ENCODE measurements around the gene SCT.

The SCT gene

GRCh38 chr11:637333-637592 is 10.3 kb upstream of the SCT start:
- WGBS: 1% methylated on average over 19 of the region's 34 CpGs
- Histone ChIP-seq H2BK15ac (ENCODE audit: low read depth, poor library complexity, severe bottlenecking) (no peak overlapping the region), H3K9me3 (ENCODE audit: control insufficient read depth, low read length) (no peaks in the 10 kb centered on the region)

GRCh38 chr11:636511-637332 is 9.7 kb upstream of the SCT start, which contains the start of gene DRD4:
Gene DRD4 (plus strand): TSS chr11:637269. CDS start chr11:637305, 36 bp downstream.
- Histone ChIP-seq H3K27ac (ENCODE audit: low read length, poor library complexity, severe bottlenecking) (no peak within 1 kb of the TSS), H4K8ac (ENCODE audit: low read length) (no peak within 1 kb of the TSS), H3K14ac (ENCODE audit: low read length in 2 of 2) (peak within 1 kb of the TSS in 1 of 2 experiments; percentile 89), H3K9me3 (ENCODE audit: control insufficient read depth, low read length) (no peaks in the 10 kb centered on the region), H3K4me3 (ENCODE audit: insufficient read depth in 1 of 2, low read depth in 1 of 2, low read length in 2 of 2) (peak within 1 kb of the TSS; percentile 35 to 58), H4K91ac (ENCODE audit: low read length) (peak within 1 kb of the TSS; percentile 11), H3K4me1 (ENCODE audit: control insufficient read depth, insufficient read depth, low read depth, low read length) (peaks cover 48% of the 10 kb centered on the region), H3K4me2 (ENCODE audit: low read length, poor library complexity, severe bottlenecking) (peak within 1 kb of the TSS; percentile 81), H3K36me3 (ENCODE audit: control insufficient read depth in 1 of 2, insufficient read depth in 2 of 2, low read depth in 1 of 2, low read length in 2 of 2) (peaks cover under 1 to 24% of the 10 kb centered on the region in 2 experiments), H2BK120ac (ENCODE audit: low read depth, low read length) (no peak within 1 kb of the TSS), H3K27me3 (ENCODE audit: control insufficient read depth in 1 of 2, insufficient read depth in 1 of 2, low read length in 2 of 2) (peaks cover 14 to 28% of the 10 kb centered on the region in 2 experiments), H2AFZ (ENCODE audit: low read depth, low read length) (no peak within 1 kb of the TSS), H3K18ac (ENCODE audit: low read depth in 1 of 2, low read length in 2 of 2) (peak within 1 kb of the TSS in 1 of 2 experiments; percentile 64), H3K79me1 (replicated peaks; ENCODE audit: low read length, poor library complexity, severe bottlenecking) (peaks cover 2% of the 10 kb centered on the region), H2BK15ac (ENCODE audit: low read depth, poor library complexity, severe bottlenecking) (no peak within 1 kb of the TSS), H3K9ac (ENCODE audit: low read length) (no peak within 1 kb of the TSS), H2BK5ac (ENCODE audit: low read depth, low read length, poor library complexity, severe bottlenecking) (no peak within 1 kb of the TSS), H2AK5ac (ENCODE audit: low read length, severe bottlenecking) (no peak within 1 kb of the TSS), H3K23ac (ENCODE audit: low read length in 2 of 2) (peak within 1 kb of the TSS in 1 of 2 experiments; percentile 99), H2BK12ac (ENCODE audit: low read length in 2 of 2) (no peak within 1 kb of the TSS), H3K4ac (ENCODE audit: low read depth in 1 of 2, low read length in 2 of 2) (no peak within 1 kb of the TSS)
- 12% methylated on average over 82 of the region's 100 CpGs for WGBS
- DNase-seq: peak; percentile 52

More at GRCh38 chr11:637333-637592, 10.3 kb upstream of the SCT start:
- H3K4me3 ChIP-seq (ENCODE audit: insufficient read depth in 1 of 2, low read depth in 1 of 2, low read length in 2 of 2): peak overlapping the region; percentile 35 to 58
- no peak for DNase-seq
- H3K79me1 ChIP-seq (replicated peaks; ENCODE audit: low read length, poor library complexity, severe bottlenecking): peaks cover 2% of the 10 kb centered on the region
- H2BK120ac ChIP-seq (ENCODE audit: low read depth, low read length): no peak overlapping the region
- H3K18ac ChIP-seq (ENCODE audit: low read depth in 1 of 2, low read length in 2 of 2): peak overlapping the region in 1 of 2 experiments; percentile 64
- no peak overlapping the region for H3K9ac ChIP-seq (ENCODE audit: low read length)
- H2AK5ac ChIP-seq (ENCODE audit: low read length, severe bottlenecking): no peak overlapping the region
- no peak overlapping the region for H3K27ac ChIP-seq (ENCODE audit: low read length, poor library complexity, severe bottlenecking)
- no peak overlapping the region for H4K8ac ChIP-seq (ENCODE audit: low read length)
- H3K14ac ChIP-seq (ENCODE audit: low read length in 2 of 2): peak overlapping the region in 1 of 2 experiments; percentile 89
- peaks cover 14 to 28% of the 10 kb centered on the region in 2 experiments for H3K27me3 ChIP-seq (ENCODE audit: control insufficient read depth in 1 of 2, insufficient read depth in 1 of 2, low read length in 2 of 2)
- no peak overlapping the region for H4K91ac ChIP-seq (ENCODE audit: low read length)
- peak overlapping the region; percentile 81 for H3K4me2 ChIP-seq (ENCODE audit: low read length, poor library complexity, severe bottlenecking)
- peak overlapping the region in 1 of 2 experiments; percentile 99 for H3K23ac ChIP-seq (ENCODE audit: low read length in 2 of 2)
- peaks cover 6 to 30% of the 10 kb centered on the region in 2 experiments for H3K36me3 ChIP-seq (ENCODE audit: control insufficient read depth in 1 of 2, insufficient read depth in 2 of 2, low read depth in 1 of 2, low read length in 2 of 2)
- no peak overlapping the region for H2BK12ac ChIP-seq (ENCODE audit: low read length in 2 of 2)
- H2AFZ ChIP-seq (ENCODE audit: low read depth, low read length): no peak overlapping the region
- no peak overlapping the region for H2BK5ac ChIP-seq (ENCODE audit: low read depth, low read length, poor library complexity, severe bottlenecking)
- peaks cover 52% of the 10 kb centered on the region for H3K4me1 ChIP-seq (ENCODE audit: control insufficient read depth, insufficient read depth, low read depth, low read length)
- H3K4ac ChIP-seq (ENCODE audit: low read depth in 1 of 2, low read length in 2 of 2): no peak overlapping the region

GRCh38 chr11:635945-636510 is 9.0 kb upstream of the SCT start:
- no peak overlapping the region for H2AFZ ChIP-seq (ENCODE audit: low read depth, low read length)
- H2BK12ac ChIP-seq (ENCODE audit: low read length in 2 of 2): no peak overlapping the region
- H2BK5ac ChIP-seq (ENCODE audit: low read depth, low read length, poor library complexity, severe bottlenecking): no peak overlapping the region
- H2BK120ac ChIP-seq (ENCODE audit: low read depth, low read length): no peak overlapping the region
- H3K14ac ChIP-seq (ENCODE audit: low read length in 2 of 2): no peak overlapping the region
- no peak overlapping the region for H3K18ac ChIP-seq (ENCODE audit: low read depth in 1 of 2, low read length in 2 of 2)
- no peak for DNase-seq
- H3K79me1 ChIP-seq (replicated peaks; ENCODE audit: low read length, poor library complexity, severe bottlenecking): peaks cover 2% of the 10 kb centered on the region
- no peak overlapping the region for H2BK15ac ChIP-seq (ENCODE audit: low read depth, poor library complexity, severe bottlenecking)
- no peak overlapping the region for H3K4ac ChIP-seq (ENCODE audit: low read depth in 1 of 2, low read length in 2 of 2)
- H3K27me3 ChIP-seq (ENCODE audit: control insufficient read depth in 1 of 2, insufficient read depth in 1 of 2, low read length in 2 of 2): peaks cover 14 to 28% of the 10 kb centered on the region in 2 experiments
- peaks cover 44% of the 10 kb centered on the region for H3K4me1 ChIP-seq (ENCODE audit: control insufficient read depth, insufficient read depth, low read depth, low read length)
- H3K9ac ChIP-seq (ENCODE audit: low read length): no peak overlapping the region
- H3K23ac ChIP-seq (ENCODE audit: low read length in 2 of 2): no peak overlapping the region
- H3K36me3 ChIP-seq (ENCODE audit: control insufficient read depth in 1 of 2, insufficient read depth in 2 of 2, low read depth in 1 of 2, low read length in 2 of 2): peaks cover 0 to 19% of the 10 kb centered on the region in 2 experiments
- no peaks in the 10 kb centered on the region for H3K9me3 ChIP-seq (ENCODE audit: control insufficient read depth, low read length)
- no peak overlapping the region for H3K4me3 ChIP-seq (ENCODE audit: insufficient read depth in 1 of 2, low read depth in 1 of 2, low read length in 2 of 2)
- H4K8ac ChIP-seq (ENCODE audit: low read length): no peak overlapping the region
- H4K91ac ChIP-seq (ENCODE audit: low read length): peak overlapping the region; percentile 11
- no peak overlapping the region for H2AK5ac ChIP-seq (ENCODE audit: low read length, severe bottlenecking)
- H3K4me2 ChIP-seq (ENCODE audit: low read length, poor library complexity, severe bottlenecking): no peak overlapping the region
- no peak overlapping the region for H3K27ac ChIP-seq (ENCODE audit: low read length, poor library complexity, severe bottlenecking)
- 57% methylated on average over 22 of the region's 22 CpGs for WGBS

DNA sequence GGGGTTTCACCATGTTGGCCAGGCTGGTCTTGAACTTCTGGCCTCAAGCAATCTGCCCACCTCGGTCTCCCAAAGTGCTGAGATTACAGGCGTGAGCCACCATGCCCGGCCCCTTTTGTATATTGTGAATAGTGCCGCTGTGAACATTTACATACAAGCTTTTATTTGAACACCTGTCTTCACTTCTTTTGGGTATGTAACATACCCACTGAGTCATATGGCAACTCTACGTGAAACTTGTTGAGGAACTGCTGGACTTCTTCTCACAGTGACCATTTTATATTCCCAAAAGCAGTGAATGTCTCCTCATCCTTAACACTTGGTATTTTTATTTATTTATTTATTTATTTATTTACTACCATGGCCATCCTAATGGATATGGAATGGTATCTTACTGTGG is 3.9 kb upstream of the SCT start:
- Histone ChIP-seq H3K9me3 (ENCODE audit: control insufficient read depth, low read length) (no peaks in the 10 kb centered on the region), H2AK5ac (ENCODE audit: low read length, severe bottlenecking) (no peak overlapping the region), H3K27ac (ENCODE audit: low read length, poor library complexity, severe bottlenecking) (no peak overlapping the region), H3K27me3 (ENCODE audit: control insufficient read depth in 1 of 2, insufficient read depth in 1 of 2, low read length in 2 of 2) (peaks cover 8 to 16% of the 10 kb centered on the region in 2 experiments), H2BK5ac (ENCODE audit: low read depth, low read length, poor library complexity, severe bottlenecking) (no peak overlapping the region), H4K8ac (ENCODE audit: low read length) (no peak overlapping the region), H2BK120ac (ENCODE audit: low read depth, low read length) (no peak overlapping the region), H3K4me1 (ENCODE audit: control insufficient read depth, insufficient read depth, low read depth, low read length) (peaks cover 16% of the 10 kb centered on the region), H3K4ac (ENCODE audit: low read depth in 1 of 2, low read length in 2 of 2) (no peak overlapping the region), H3K9ac (ENCODE audit: low read length) (no peak overlapping the region), H3K4me2 (ENCODE audit: low read length, poor library complexity, severe bottlenecking) (no peak overlapping the region), H3K36me3 (ENCODE audit: control insufficient read depth in 1 of 2, insufficient read depth in 2 of 2, low read depth in 1 of 2, low read length in 2 of 2) (peaks cover 0 to 9% of the 10 kb centered on the region in 2 experiments), H2BK12ac (ENCODE audit: low read length in 2 of 2) (no peak overlapping the region), H3K18ac (ENCODE audit: low read depth in 1 of 2, low read length in 2 of 2) (no peak overlapping the region), H3K4me3 (ENCODE audit: insufficient read depth in 1 of 2, low read depth in 1 of 2, low read length in 2 of 2) (no peak overlapping the region), H3K79me1 (replicated peaks; ENCODE audit: low read length, poor library complexity, severe bottlenecking) (no peaks in the 10 kb centered on the region), H3K14ac (ENCODE audit: low read length in 2 of 2) (no peak overlapping the region), H4K91ac (ENCODE audit: low read length) (no peak overlapping the region), H3K23ac (ENCODE audit: low read length in 2 of 2) (no peak overlapping the region), H2AFZ (ENCODE audit: low read depth, low read length) (no peak overlapping the region), H2BK15ac (ENCODE audit: low read depth, poor library complexity, severe bottlenecking) (no peak overlapping the region)
- 95% methylated on average over 5 of the region's 5 CpGs for WGBS
- no peak for DNase-seq
